ENCODE data around the gene HSD3B7.

- TF ChIP-seq, protein P1, sequence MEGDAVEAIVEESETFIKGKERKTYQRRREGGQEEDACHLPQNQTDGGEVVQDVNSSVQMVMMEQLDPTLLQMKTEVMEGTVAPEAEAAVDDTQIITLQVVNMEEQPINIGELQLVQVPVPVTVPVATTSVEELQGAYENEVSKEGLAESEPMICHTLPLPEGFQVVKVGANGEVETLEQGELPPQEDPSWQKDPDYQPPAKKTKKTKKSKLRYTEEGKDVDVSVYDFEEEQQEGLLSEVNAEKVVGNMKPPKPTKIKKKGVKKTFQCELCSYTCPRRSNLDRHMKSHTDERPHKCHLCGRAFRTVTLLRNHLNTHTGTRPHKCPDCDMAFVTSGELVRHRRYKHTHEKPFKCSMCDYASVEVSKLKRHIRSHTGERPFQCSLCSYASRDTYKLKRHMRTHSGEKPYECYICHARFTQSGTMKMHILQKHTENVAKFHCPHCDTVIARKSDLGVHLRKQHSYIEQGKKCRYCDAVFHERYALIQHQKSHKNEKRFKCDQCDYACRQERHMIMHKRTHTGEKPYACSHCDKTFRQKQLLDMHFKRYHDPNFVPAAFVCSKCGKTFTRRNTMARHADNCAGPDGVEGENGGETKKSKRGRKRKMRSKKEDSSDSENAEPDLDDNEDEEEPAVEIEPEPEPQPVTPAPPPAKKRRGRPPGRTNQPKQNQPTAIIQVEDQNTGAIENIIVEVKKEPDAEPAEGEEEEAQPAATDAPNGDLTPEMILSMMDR (IDR thresholded peaks at IDR 0.05), result no peak
- TF ChIP-seq POLR2A (IDR thresholded peaks at IDR 0.05), result no peak
Observed at GRCh38 chr16:30950516-30951065, 34.4 kb upstream of the HSD3B7 start.
